ENCODE results near the gene ADTRP. TPM values are rescaled to one million over a fixed set of nuclear protein-coding genes. Genes with fewer than 3 reads are reported as not detected.

Gene ADTRP
- polyA plus RNA-seq, 1 donor (not counting 4 experiments of a cell fraction or from before 2014, with no cell fraction given) = 16.7 TPM

DNA sequence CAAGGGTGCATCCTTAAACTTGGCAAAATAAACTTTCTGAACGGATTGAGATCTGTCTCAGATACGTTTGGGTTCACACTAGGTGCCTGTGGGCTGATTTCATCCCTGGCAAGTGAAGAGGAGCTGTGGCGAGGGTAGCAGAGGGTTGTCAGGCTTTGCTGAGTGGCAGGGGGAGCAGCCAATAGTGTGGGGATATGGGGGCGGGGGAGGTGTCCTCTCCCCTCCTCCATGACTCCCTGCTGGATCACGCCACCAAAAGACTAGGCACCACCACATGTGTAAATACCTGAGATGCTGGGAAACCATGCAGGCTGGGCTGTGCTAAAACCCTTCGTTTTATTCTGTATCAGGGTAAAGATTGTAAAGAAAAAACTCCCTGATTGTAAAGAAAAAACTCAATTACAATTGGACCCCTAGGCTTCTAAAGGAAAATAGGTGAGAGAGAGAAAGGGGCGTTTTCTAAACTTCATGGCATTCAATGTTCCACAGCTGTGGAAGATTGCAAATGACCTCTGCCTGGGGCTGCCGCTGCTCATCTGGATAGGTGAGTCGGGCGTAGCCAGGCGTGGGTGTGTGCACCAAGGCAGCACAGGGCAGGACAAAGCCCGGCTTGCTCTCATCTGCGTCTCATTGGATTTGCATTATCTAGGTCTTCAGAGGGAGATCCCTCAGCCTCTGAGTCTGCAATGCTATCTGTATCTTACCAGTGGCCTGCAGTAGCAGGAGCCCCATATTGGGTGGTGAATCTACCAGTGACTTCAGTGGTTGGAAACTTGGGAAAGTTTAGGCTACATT, 26.9 kb upstream of the ADTRP start:
- dilution Hi-C loops (cut with MboI; ENCODE audit: extremely low pct_ligation_motif_present, low sequenced_read_pairs) = no loop called here
- H3K36me3 ChIP-seq (ENCODE audit: control insufficient read depth in 2 of 2, extremely low read depth in 1 of 2, insufficient read depth in 2 of 2, low read length in 2 of 2) = no peaks in the 10 kb centered on the region
- TF ChIP-seq, protein P1, sequence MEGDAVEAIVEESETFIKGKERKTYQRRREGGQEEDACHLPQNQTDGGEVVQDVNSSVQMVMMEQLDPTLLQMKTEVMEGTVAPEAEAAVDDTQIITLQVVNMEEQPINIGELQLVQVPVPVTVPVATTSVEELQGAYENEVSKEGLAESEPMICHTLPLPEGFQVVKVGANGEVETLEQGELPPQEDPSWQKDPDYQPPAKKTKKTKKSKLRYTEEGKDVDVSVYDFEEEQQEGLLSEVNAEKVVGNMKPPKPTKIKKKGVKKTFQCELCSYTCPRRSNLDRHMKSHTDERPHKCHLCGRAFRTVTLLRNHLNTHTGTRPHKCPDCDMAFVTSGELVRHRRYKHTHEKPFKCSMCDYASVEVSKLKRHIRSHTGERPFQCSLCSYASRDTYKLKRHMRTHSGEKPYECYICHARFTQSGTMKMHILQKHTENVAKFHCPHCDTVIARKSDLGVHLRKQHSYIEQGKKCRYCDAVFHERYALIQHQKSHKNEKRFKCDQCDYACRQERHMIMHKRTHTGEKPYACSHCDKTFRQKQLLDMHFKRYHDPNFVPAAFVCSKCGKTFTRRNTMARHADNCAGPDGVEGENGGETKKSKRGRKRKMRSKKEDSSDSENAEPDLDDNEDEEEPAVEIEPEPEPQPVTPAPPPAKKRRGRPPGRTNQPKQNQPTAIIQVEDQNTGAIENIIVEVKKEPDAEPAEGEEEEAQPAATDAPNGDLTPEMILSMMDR (optimal IDR thresholded peaks at IDR 0.05 in 1 of 3, IDR thresholded peaks at IDR 0.05 in 1 of 3, conservative IDR thresholded peaks at IDR 0.05 in 1 of 3; ENCODE audit: extremely low read depth in 1 of 3, insufficient read depth in 2 of 3, low read length in 3 of 3) = no peak
- TF ChIP-seq EZH2 (IDR thresholded peaks at IDR 0.05; ENCODE audit: low read length) = no peak
- peak overlapping the region; percentile 59 for H2AFZ ChIP-seq (ENCODE audit: control insufficient read depth, low read length)
- no peaks in the 10 kb centered on the region for H3K79me2 ChIP-seq (ENCODE audit: control insufficient read depth, insufficient read depth, low read length)
- peak; percentile 44 for DNase-seq (ENCODE audit: low read depth, low spot score)
- no peaks in the 10 kb centered on the region for H3K27me3 ChIP-seq (ENCODE audit: control insufficient read depth, extremely low read depth, insufficient read depth, low read length)
- no peaks in the 10 kb centered on the region for H3K9me1 ChIP-seq (ENCODE audit: control insufficient read depth, extremely low read depth, insufficient read depth, low read length)
- H4K20me1 ChIP-seq (ENCODE audit: control insufficient read depth, extremely low read depth, insufficient read depth, low read length) = no peaks in the 10 kb centered on the region
- H3K9me3 ChIP-seq (ENCODE audit: control insufficient read depth, low read depth, low read length) = no peaks in the 10 kb centered on the region
- peak overlapping the region; percentile 75 for H3K4me2 ChIP-seq (ENCODE audit: control insufficient read depth, extremely low read depth, insufficient read depth, low read depth, low read length)
- H3K4me3 ChIP-seq (ENCODE audit: control insufficient read depth in 2 of 3, extremely low read depth in 1 of 3, insufficient read depth in 2 of 3, low read depth in 1 of 3, low read length in 3 of 3) = peak overlapping the region; percentile 15 to 30 (median 16)
- FAIRE-seq = peak; percentile 83
- H3K9ac ChIP-seq (ENCODE audit: control insufficient read depth, extremely low read depth, insufficient read depth, low read length) = peak overlapping the region; percentile 55
- H3K27ac ChIP-seq (ENCODE audit: control insufficient read depth, insufficient read depth, low read length) = peak overlapping the region; percentile 75
- H3K4me1 ChIP-seq (ENCODE audit: control insufficient read depth, extremely low read depth, insufficient read depth, low read length) = peaks cover 37% of the 10 kb centered on the region

DNA sequence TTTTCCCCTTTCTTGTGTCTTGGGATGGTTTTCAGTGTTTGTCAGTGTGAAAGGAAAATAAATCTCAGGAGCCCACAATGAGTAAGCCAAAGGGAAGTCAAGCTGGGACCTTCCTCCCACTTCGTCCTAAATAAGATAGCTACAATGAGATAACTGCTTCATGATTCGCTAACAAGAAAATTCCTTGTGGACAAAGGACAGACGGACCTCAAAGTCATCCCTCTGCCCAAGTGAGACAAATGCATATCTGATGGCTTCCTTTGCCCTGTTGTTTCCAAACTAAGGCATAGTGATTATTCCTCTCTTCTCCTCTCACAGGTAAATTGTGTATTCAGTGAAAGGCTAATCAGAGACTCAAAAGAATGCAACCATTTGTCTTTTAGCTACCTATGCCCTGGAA, 26.1 kb upstream of the ADTRP start:
- Histone ChIP-seq H3K27ac (ENCODE audit: control insufficient read depth, insufficient read depth, low read length) (peak overlapping the region; percentile 75), H3K9me1 (ENCODE audit: control insufficient read depth, extremely low read depth, insufficient read depth, low read length) (no peaks in the 10 kb centered on the region), H3K4me1 (ENCODE audit: control insufficient read depth, extremely low read depth, insufficient read depth, low read length) (peaks cover 29% of the 10 kb centered on the region), H3K4me2 (ENCODE audit: control insufficient read depth, extremely low read depth, insufficient read depth, low read depth, low read length) (no peak overlapping the region), H4K20me1 (ENCODE audit: control insufficient read depth, extremely low read depth, insufficient read depth, low read length) (no peaks in the 10 kb centered on the region), H3K36me3 (ENCODE audit: control insufficient read depth in 2 of 2, extremely low read depth in 1 of 2, insufficient read depth in 2 of 2, low read length in 2 of 2) (no peaks in the 10 kb centered on the region), H3K79me2 (ENCODE audit: control insufficient read depth, insufficient read depth, low read length) (no peaks in the 10 kb centered on the region), H2AFZ (ENCODE audit: control insufficient read depth, low read length) (no peak overlapping the region), H3K27me3 (ENCODE audit: control insufficient read depth, extremely low read depth, insufficient read depth, low read length) (no peaks in the 10 kb centered on the region), H3K9me3 (ENCODE audit: control insufficient read depth, low read depth, low read length) (no peaks in the 10 kb centered on the region), H3K9ac (ENCODE audit: control insufficient read depth, extremely low read depth, insufficient read depth, low read length) (no peak overlapping the region), H3K4me3 (ENCODE audit: control insufficient read depth in 2 of 3, extremely low read depth in 1 of 3, insufficient read depth in 2 of 3, low read depth in 1 of 3, low read length in 3 of 3) (no peak overlapping the region)
- dilution Hi-C loops (cut with MboI; ENCODE audit: extremely low pct_ligation_motif_present, low sequenced_read_pairs) = no loop called here
- DNase-seq (ENCODE audit: low read depth, low spot score) (no peak), FAIRE-seq (peak; percentile 62)
- no peak for TF ChIP-seq EZH2 (IDR thresholded peaks at IDR 0.05; ENCODE audit: low read length)
- TF ChIP-seq, protein P1 (optimal IDR thresholded peaks at IDR 0.05 in 1 of 3, IDR thresholded peaks at IDR 0.05 in 1 of 3, conservative IDR thresholded peaks at IDR 0.05 in 1 of 3; ENCODE audit: extremely low read depth in 1 of 3, insufficient read depth in 2 of 3, low read length in 3 of 3) = no peak
